AML-193 (cell line): ENCODE data around the gene DOCK4.

Experiments
- DNase-seq, 2 experiments: peaks; one replicate each; lab custom pipeline; 2025; lab: John Stamatoyannopoulos, UW

The DOCK4 gene

GRCh38 chr7:111855842-111856227 is 350.4 kb downstream of the DOCK4 start:
- no peak for DNase-seq

- DNase-seq = peak; percentile 70 to 83
Observed at GRCh38 chr7:111855161-111855841, 350.9 kb downstream of the DOCK4 start.

GRCh38 chr7:111853201-111853990 is 352.8 kb downstream of the DOCK4 start:
- peak in 1 of 2 experiments; percentile 30 for DNase-seq

GRCh38 chr7:111852081-111852480 is 354.1 kb downstream of the DOCK4 start:
- DNase-seq = no peak

GRCh38 chr7:111846898-111847297 is 359.3 kb downstream of the DOCK4 start:
- DNase-seq = no peak

- no peak for DNase-seq
Observed at GRCh38 chr7:111845853-111846252, 360.3 kb downstream of the DOCK4 start.

- no peak for DNase-seq
Observed at GRCh38 chr7:111844904-111845671, 361.1 kb downstream of the DOCK4 start.

- no peak for DNase-seq
Observed at GRCh38 chr7:111842491-111842890, 363.7 kb downstream of the DOCK4 start.

GRCh38 chr7:111841596-111842205 is 364.5 kb downstream of the DOCK4 start:
- DNase-seq = peak; percentile 64 to 76

- no peak for DNase-seq
Observed at GRCh38 chr7:111840528-111840927, 365.7 kb downstream of the DOCK4 start.

GRCh38 chr7:111839261-111839660 is 366.9 kb downstream of the DOCK4 start:
- no peak for DNase-seq

GRCh38 chr7:111836592-111836991 is 369.6 kb downstream of the DOCK4 start:
- no peak for DNase-seq

GRCh38 chr7:111835066-111835465 is 371.1 kb downstream of the DOCK4 start:
- no peak for DNase-seq

GRCh38 chr7:111834367-111834766 is 371.8 kb downstream of the DOCK4 start:
- no peak for DNase-seq

- DNase-seq = no peak
Observed at GRCh38 chr7:111833466-111833865, 372.7 kb downstream of the DOCK4 start.

- DNase-seq = peak; percentile 30 to 60
Observed at GRCh38 chr7:111832174-111832573, 374.0 kb downstream of the DOCK4 start.

- no peak for DNase-seq
Observed at GRCh38 chr7:111829221-111829620, 377.0 kb downstream of the DOCK4 start.

- DNase-seq = no peak
Observed at GRCh38 chr7:111827863-111828504, 378.2 kb downstream of the DOCK4 start.

GRCh38 chr7:111825046-111825445 is 381.2 kb downstream of the DOCK4 start:
- no peak for DNase-seq

GRCh38 chr7:111823826-111824225 is 382.4 kb downstream of the DOCK4 start:
- no peak for DNase-seq

GRCh38 chr7:111821046-111821445 is 385.2 kb downstream of the DOCK4 start:
- DNase-seq = no peak

GRCh38 chr7:111820621-111821020 is 385.6 kb downstream of the DOCK4 start:
- DNase-seq = no peak
